Measurements from ENCODE around the gene PGPEP1.

The PGPEP1 gene

DNA sequence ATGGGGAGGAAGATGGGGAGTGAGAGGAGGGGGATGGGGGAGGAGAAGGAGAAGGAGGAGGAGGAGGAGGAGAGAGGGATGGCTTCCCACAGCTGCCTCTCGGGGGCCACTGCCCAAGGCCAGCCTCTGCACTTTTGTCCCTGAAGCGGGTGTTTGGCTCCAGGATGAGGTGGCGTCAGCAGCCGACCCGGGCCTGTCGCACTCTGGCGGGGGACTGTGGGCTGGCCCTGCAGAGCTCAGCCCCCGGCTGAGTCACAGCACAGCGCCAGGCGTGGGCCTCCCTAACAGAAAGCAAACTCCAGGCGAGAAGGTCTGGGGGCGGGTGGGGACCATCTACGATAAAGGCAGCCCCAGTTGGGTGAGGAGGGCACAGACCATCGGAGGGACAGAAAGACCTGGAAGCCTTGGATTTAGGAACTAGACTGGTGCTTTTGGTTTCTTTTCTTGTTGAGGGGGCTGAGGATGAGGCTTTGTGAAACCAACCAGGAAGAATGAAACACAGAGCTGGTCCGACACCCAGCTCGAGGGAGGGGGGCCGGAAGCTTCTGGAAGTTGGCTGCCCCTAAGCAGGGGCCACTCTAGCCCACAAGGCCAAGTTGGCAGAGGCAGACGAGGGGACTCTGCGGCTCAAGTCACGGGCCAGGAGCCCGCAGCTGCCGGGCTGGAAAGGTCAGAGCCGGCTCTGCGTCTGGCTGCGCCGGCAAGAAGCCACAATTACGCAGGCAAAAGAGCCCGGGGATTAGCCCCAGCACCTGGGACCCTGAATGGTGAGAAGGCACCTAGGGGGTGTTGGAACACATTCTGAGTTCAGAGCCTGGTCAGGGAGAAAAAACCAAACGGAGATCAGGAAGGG is 35.7 kb upstream of the PGPEP1 start:
- TF ChIP-seq, protein P1, sequence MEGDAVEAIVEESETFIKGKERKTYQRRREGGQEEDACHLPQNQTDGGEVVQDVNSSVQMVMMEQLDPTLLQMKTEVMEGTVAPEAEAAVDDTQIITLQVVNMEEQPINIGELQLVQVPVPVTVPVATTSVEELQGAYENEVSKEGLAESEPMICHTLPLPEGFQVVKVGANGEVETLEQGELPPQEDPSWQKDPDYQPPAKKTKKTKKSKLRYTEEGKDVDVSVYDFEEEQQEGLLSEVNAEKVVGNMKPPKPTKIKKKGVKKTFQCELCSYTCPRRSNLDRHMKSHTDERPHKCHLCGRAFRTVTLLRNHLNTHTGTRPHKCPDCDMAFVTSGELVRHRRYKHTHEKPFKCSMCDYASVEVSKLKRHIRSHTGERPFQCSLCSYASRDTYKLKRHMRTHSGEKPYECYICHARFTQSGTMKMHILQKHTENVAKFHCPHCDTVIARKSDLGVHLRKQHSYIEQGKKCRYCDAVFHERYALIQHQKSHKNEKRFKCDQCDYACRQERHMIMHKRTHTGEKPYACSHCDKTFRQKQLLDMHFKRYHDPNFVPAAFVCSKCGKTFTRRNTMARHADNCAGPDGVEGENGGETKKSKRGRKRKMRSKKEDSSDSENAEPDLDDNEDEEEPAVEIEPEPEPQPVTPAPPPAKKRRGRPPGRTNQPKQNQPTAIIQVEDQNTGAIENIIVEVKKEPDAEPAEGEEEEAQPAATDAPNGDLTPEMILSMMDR (IDR thresholded peaks at IDR 0.05), result no peak
- H3K4me3 ChIP-seq, result peak overlapping the region; percentile 46 to 62
- peak; percentile 92 to 97 for DNase-seq
- no peaks in the 10 kb centered on the region for H3K27me3 ChIP-seq
- H3K36me3 ChIP-seq, result peaks cover 0 to 26% (median 13%) of the 10 kb centered on the region in 3 donors
- no peaks in the 10 kb centered on the region for H3K9me3 ChIP-seq
- peaks cover 15 to 88% (median 82%) of the 10 kb centered on the region in 4 donors for H3K4me1 ChIP-seq
- intact Hi-C loops (cut with DNase I; ENCODE audit: low total_unique reads), result no loop called here
- peak overlapping the region; percentile 97 to 100 for H3K27ac ChIP-seq

DNA sequence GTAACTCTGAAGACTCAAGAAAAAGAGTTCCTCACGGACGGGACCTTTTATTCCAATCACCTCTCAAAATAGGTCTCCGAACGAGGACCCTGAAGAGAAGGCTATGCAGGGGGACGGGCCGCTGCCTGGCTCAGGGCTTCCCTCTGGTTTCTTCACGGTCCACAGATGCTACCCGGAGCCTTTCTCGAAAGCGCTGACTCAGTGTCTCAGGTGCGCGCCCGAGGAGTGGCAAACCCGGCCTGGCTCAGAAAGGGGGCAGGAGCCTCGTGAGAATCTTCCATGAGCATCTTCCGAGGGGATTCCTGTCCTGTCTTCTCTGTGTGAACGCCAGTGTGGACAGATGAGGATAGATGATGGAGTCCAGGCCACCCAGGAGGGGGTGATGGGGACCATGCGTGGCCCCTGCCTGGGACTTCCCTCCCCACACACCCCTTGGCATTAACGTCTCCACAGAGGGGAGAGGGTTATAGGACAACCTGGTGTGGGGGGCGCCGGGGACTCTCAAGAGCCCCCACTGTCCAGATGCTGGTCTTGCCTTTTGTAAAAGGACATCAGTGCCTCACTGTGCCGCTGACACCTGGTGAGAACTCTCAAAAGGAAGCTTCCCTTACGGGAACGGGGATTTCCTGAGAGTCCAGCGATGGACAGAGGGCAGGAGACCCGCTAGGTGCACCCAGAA is 34.0 kb upstream of the PGPEP1 start:
- H3K36me3 ChIP-seq, result peaks cover 0 to 43% (median 21%) of the 10 kb centered on the region in 3 donors
- peaks cover 15 to 76% (median 71%) of the 10 kb centered on the region in 4 donors for H3K4me1 ChIP-seq
- H3K4me3 ChIP-seq, result peak overlapping the region; percentile 32 to 34
- TF ChIP-seq, protein P1 (IDR thresholded peaks at IDR 0.05), result no peak
- intact Hi-C loops (cut with DNase I; ENCODE audit: low total_unique reads), result no loop called here
- H3K9me3 ChIP-seq, result no peaks in the 10 kb centered on the region
- no peaks in the 10 kb centered on the region for H3K27me3 ChIP-seq
- H3K27ac ChIP-seq, result peak overlapping the region; percentile 97 to 100
- DNase-seq, result no peak

DNA sequence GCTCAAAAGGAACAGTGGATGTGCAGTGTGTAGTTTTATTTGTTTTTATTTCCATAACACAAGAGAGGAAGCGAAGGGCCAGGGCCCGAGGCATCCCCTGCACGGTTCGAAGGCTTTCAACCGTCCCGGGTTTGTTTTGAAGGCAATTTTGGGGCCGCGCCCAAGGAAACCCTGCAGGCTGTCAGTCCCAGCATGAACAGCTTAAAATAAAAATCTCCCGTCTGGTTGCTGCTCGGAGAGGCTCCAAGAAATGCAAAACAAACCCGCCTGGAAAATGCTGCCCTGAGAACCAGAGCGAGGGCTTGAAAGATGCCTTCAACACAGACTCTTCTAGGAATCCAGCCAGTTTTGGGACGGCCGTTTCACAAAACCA is 33.5 kb upstream of the PGPEP1 start:
- TF ChIP-seq, protein P1 (IDR thresholded peaks at IDR 0.05), result no peak
- Histone ChIP-seq H3K36me3 (peaks cover 0 to 48% (median 25%) of the 10 kb centered on the region in 3 donors), H3K4me3 (peak overlapping the region; percentile 32 to 34), H3K9me3 (no peaks in the 10 kb centered on the region), H3K27me3 (no peaks in the 10 kb centered on the region), H3K27ac (peak overlapping the region; percentile 97 to 100), H3K4me1 (peaks cover 15 to 71% (median 66%) of the 10 kb centered on the region in 4 donors)
- DNase-seq, result peak in 1 of 2 donors; percentile 90
- intact Hi-C loops (cut with DNase I; ENCODE audit: low total_unique reads), result no loop called here

DNA sequence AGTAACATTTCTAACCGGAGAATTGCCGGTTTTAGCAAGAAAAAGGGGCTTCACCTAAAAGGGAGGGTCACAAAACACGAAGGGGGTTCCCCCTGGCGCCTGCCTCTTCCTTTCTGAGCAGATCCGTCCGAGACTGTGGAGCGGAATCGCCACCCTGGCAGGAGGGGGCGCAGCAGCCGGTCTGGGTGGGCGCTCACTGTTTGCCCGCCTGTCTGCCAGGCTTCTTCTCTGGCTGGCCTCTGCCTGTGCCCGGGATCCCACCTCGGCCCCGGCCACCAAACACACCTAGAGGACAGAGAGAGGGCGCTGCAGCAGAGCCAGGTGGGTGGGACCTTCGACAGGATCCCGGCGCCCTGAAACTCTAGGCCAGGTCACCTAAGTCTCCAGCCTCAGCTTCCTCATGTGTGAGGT is 33.1 kb upstream of the PGPEP1 start:
- TF ChIP-seq, protein P1 (IDR thresholded peaks at IDR 0.05), result peak; percentile 24 to 29
- intact Hi-C loops (cut with DNase I; ENCODE audit: low total_unique reads), result no loop called here
- H3K36me3 ChIP-seq, result peaks cover 0 to 52% (median 29%) of the 10 kb centered on the region in 3 donors
- no peaks in the 10 kb centered on the region for H3K9me3 ChIP-seq
- peak overlapping the region; percentile 97 to 100 for H3K27ac ChIP-seq
- H3K27me3 ChIP-seq, result no peaks in the 10 kb centered on the region
- H3K4me1 ChIP-seq, result peaks cover 15 to 68% (median 62%) of the 10 kb centered on the region in 4 donors
- DNase-seq, result peak in 1 of 2 donors; percentile 68
- H3K4me3 ChIP-seq, result peak overlapping the region; percentile 32 to 34

DNA sequence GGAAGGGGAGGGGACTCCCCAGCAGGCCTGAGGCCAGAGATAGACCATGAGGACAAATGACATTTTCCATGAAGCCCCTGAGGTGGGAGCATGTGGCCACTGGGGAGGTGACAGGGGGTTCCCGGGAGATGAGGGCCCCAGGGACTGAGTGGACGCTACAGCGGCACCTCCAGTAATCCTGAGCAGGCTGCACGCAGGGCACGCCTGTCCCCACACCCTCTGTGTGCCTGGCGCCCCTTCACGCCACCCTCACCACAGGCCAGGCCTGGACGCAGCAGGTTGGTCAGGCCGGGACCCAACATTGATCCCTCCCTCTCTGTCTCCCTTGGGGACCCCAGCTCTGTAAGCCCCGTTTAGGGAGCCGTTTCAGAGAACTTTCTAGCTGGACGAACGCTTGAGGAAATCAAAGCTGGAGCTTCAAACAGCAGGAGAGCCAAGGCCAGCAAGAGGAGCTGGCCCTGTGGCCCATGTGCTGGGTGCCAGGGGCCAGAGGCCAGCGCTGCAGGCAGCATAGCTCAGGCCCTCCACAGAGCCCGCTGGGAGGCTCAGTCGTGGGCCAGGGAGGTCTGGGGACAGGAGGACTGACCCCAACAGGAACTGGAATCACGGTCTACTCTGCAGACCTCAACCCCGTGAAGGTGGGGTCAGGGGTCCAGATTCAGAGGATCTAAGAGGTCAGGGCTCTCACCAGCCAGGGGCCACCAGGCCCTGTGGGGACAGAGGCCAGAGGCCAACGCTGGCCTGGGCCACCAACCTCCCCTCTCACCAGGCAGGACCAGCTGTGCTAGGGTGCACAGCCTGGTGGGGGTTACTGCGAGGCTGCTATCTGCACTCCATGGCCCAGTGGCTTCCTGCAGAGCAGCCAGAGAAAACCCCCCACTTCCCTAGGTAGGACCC is 32.1 kb upstream of the PGPEP1 start:
- TF ChIP-seq, protein P1 (IDR thresholded peaks at IDR 0.05), result no peak
- peak in 1 of 2 donors; percentile 72 for DNase-seq
- Histone ChIP-seq H3K4me1 (peaks cover 15 to 59% (median 53%) of the 10 kb centered on the region in 4 donors), H3K9me3 (no peaks in the 10 kb centered on the region), H3K27me3 (no peaks in the 10 kb centered on the region), H3K36me3 (peaks cover 0 to 58% (median 32%) of the 10 kb centered on the region in 3 donors), H3K4me3 (no peak overlapping the region), H3K27ac (peak overlapping the region; percentile 97 to 100)
- intact Hi-C loops (cut with DNase I; ENCODE audit: low total_unique reads), result no loop called here
